CD4-positive, alpha-beta T cell treated with Interleukin-10 for 1 hour (primary cell): ENCODE data around the gene CFAP54.
A peak's percentile ranks its signal among the peaks of the same experiment; 100 is the strongest.
"Not testable (repeated sequence)": the region's sequence is repeated elsewhere in the genome, so short reads cannot be mapped to it uniquely, and the experiment has no call there.

Experiments
- DNase-seq: peaks from one replicate; pipeline ENCODE4 v3.0.0-alpha.2; 2020

The CFAP54 gene

GRCh38 chr12:96478011-96478410, 11.4 kb upstream of the CFAP54 start:
- DNase-seq: no peak

DNA sequence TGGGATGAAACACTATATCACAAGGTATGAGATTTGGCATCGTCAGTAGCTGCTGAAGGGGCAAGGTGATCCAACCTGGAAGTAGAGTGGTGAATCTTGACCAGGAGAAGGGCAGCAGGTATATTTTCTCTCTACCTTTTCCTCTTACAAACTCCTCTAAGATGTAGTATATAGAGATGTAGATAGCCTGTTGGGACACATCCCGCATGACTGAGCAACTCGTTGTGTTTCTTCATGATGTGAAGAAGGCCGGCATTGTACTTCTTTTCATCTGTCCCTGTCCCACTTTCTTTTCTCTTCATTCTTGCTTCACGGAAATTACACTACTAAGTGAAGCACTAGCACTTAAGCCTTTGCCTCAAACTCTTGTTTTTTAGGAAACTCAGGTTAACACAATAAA, 7.3 kb upstream of the CFAP54 start:
- DNase-seq: no peak

GRCh38 chr12:96483116-96483515, 6.3 kb upstream of the CFAP54 start:
- no peak for DNase-seq

DNA sequence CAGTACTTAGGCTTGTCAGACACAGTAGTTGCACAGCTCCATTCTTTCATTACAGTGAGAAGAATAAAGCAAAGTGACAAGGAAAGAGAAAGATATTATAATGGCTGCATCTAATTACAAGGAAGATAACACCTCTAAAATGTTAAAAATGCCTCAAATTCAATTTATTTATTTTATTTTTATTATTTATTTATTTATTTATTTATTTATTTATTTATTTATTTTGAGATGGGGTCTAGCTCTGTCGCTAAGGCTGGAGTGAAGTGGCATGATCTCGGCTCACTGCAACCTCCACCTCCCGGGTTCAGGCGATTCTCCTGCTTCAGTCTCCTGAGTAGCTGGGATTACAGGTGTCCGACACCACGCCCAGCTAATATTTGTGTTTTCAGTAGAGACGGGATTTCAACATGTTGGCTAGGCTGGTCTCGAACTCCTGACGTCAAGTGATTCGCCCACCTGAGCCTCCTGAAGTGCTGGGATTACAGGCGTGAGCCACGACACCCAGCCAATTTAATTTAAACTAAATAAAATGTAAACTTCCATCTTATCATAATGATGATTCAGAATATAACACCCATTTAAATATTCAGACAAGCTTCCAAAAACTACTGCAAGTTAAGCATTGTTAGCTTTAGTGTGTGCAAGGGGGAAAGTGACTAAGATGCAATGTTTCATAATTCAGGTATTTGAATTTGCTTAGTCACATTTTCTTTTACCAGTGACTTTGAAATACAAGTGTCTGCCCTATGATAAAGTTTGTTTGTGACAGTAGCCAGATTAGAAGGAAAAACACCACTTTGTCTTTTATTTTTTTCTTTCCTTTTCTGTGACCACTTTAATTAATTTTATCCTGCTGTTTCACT, 2.4 kb upstream of the CFAP54 start:
- DNase-seq: no peak

DNA sequence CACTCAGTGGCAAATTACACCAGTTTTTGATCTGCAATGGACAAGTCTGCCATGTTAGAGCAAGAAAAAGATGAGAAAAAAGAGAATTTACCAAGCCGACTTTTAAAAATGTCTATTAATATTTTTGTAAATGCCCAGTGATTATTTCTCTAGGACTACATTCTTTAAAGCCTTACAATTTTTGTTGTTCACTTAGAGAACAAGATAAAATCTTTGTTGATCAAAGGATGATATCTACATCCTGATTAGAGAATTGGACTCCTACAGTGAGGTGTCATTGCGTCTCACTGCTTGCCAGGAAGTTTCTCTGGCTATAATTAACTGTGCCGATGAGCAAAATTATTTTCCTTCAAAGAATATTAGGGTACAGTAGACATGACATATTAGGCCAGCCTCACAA, 1.7 kb upstream of the CFAP54 start:
- no peak for DNase-seq

DNA sequence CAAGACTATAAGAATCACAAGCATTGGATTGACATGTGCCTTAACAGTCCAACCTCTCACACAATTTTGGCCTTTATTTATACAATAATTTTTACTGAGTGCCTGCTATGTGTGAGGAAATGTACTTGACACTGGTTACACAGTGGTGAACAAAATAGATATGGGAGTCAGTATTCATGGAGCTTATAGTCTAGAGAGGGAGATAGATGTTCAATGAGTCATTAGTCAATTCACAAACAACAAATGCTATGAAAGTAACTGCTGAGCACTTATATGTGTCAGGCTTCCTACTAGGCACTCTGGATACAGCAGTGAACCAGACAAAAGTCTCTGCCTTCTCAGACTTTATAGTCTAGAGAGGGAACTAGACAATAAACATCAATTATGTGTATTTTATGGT, 3.7 kb downstream of the CFAP54 start:
- no peak for DNase-seq

GRCh38 chr12:96494154-96494553, 4.8 kb downstream of the CFAP54 start:
- DNase-seq: not testable (repeated sequence)

DNA sequence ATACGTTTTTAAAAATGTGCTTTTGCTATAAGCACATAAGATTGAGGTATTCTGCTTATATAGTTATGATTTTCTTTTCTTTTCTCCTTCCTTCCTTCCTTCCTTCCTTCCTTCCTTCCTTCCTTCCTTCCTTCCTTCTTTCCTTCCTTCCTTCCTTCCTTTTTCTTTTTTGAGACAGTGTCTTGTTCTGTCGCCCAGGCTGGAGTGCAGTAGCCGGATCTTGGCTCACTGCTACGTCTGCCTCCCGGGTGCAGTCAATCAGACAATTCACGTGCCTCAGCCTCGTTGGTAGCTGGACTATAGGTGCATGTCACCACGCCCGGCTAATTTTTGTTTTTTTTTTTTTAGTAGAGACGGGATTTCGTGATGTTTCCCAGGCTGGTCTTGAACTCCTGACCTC, 5.8 kb downstream of the CFAP54 start:
- no peak for DNase-seq

- peak; percentile 40 for DNase-seq
Observed at GRCh38 chr12:96495841-96496545, 6.6 kb downstream of the CFAP54 start.

DNA sequence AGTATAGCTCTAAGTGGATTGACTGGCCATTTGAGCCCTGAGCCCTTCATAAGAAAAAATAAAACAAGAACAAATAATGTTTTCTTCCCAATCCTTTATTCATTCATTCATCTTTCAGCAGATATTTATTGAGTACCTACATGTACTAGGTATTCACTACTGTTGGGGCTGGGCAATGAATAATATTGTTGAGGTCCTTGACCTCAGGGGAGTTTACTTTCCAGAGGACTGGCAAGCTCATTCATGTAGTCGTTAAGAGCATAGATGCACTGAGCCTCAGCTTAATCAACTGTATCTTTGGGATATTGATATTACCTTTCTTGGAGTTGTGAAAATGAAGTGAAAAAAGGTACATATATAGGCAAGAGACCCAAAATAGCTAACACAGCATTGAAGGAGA, 7.6 kb downstream of the CFAP54 start:
- DNase-seq: no peak

GRCh38 chr12:96497855-96498254, 8.5 kb downstream of the CFAP54 start:
- DNase-seq: no peak

DNA sequence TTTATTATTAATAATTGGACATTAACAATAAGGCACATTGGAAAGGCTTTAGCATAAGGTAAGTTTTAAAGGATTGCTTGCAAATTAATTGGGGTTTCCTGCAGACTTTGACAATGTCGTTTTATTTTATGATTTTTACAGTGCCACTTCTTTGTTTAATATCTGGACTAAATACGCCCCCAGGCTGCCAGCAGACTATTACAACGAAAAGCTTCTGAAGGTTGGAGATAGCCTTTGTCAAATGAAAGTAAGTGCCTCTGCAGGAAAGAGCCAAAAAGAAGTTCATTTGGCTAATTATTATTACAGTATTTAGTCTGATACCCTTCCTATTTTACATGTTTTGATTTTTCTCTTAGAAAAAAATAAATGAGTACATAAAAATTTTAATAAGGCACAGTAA, 11.3 kb downstream of the CFAP54 start:
- peak; percentile 26 for DNase-seq

DNA sequence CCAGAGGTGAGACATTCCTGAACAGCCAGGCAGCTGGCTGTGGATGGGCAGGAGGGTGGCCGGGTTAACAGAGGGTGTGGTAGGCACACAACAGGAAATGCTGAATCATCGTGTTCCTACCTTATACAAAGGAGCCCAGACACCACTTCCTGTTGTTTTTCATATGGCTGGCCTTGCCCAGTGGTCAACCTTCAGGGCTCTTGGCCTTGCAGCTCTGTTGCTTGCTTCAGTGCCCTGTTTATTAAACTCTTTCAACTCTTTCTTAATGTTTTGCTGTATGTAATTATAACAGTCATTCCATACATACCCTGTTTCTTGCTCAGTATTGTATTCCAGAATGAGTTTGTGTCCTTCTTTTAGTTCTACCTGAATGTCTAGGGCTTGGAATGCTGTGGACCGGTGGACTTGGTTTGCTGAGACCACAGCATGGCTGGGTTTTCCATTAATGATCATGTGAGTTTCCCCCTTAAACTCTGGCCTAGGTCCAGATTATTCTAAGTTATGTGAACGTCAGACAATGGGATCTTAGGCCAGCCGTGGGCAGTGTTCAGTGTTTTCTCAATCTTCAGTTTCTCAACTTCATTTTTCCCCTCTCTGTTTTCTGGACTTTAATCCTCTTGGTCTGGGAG, 11.9 kb downstream of the CFAP54 start:
- peak; percentile 70 for DNase-seq

DNA sequence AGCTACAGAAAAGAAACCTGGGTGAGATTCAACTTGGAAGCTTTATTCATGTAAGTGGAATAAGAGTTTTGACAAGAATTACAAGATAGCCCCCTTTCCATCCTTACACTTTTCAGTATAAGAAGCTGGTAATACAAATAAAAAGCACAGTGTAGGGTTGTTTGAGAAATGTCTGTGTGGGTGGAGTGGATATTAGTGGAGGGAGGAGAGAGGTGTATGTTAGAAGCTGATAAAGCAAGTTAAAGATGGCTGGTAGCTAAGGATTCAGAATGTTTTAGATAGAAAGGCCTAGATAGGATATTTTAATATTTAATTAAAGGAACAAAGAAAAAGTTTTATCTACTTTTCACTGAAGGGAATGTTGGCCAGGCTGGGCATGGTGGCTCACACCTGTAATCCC, 12.5 kb downstream of the CFAP54 start:
- no peak for DNase-seq

DNA sequence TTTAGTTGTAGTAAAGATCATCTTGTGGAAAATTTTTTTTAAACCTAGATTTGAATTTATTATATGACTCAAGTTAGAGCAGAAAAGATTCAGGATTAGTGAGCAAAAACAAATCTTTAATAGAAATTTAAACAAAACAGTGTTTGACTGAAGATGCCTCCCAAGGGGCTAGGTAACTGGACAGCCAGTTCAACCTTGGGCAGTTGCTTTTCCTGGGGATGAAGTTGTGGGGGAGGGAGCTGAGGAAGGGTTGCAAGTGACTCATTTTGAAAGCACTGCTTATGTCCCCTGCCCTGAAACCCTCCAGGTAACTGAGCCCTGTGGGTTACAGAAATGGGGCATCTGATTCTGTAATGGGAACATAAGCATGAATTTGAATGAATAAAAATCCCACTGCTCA, 13.1 kb downstream of the CFAP54 start:
- DNase-seq: peak; percentile 26

- no peak for DNase-seq
Observed at GRCh38 chr12:96502949-96503532, 13.7 kb downstream of the CFAP54 start.

GRCh38 chr12:96503976-96504375, 14.6 kb downstream of the CFAP54 start:
- no peak for DNase-seq

- DNase-seq: no peak
Observed at GRCh38 chr12:96506776-96507175, 17.4 kb downstream of the CFAP54 start.

- DNase-seq: no peak
Observed at GRCh38 chr12:96510306-96510764, 21.0 kb downstream of the CFAP54 start.

DNA sequence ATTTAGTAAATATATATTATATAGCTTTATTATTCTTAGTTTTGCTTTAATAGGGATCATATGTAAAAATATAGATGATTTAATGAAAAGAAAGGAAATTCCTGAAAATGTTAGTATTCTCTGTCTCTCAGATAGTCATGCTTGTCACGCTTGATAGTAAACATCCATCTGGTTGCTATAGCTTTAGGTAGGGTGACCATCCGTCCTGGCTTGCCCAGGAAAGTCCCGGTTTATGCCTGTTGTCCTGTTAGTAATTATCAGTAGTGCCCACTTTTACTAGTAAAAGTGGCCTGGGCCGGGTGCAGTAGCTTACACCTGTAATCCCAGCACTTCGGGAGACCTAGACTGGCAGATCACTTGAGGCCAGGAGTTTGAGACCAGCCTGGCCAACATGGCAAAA, 23.8 kb downstream of the CFAP54 start:
- DNase-seq: no peak

DNA sequence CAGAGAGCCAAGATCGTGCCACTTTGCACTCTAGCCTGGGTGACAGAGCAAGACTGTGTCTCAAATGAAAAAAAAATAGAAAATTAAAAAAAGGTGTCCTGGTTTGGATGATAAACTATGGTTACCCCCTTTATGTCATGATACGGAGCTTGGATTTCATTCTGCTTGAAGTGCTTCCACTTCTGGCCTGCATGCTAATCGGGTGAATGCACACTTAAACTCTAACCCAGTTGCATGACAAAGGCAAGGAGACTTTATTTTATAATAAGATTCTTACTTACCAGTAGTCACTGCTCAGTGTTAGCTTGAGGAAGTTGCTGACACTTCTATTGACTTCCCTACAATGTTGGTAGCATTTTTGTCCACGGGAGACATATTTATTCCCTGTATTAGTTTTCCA, 24.3 kb downstream of the CFAP54 start:
- DNase-seq: no peak

GRCh38 chr12:96514328-96514727, 25.0 kb downstream of the CFAP54 start:
- DNase-seq: no peak
